HG03159 (cell line): Measurements from ENCODE around the gene PLCB1.

Experiments used
- ATAC-seq: cut with Tn5 transposase; IDR thresholded peaks from one replicate; pipeline ENCODE4 v1.9.1; 2021; ENCODE audit warnings: mild to moderate bottlenecking, moderate library complexity; ENCODE audit not compliant: unreplicated experiment

The PLCB1 gene

GRCh38 chr20:8242066-8242465 is 110.0 kb downstream of the PLCB1 start:
- ATAC-seq, result no peak

GRCh38 chr20:8242827-8243724 is 111.0 kb downstream of the PLCB1 start:
- no peak for ATAC-seq

GRCh38 chr20:8244637-8245036 is 112.6 kb downstream of the PLCB1 start:
- no peak for ATAC-seq

DNA sequence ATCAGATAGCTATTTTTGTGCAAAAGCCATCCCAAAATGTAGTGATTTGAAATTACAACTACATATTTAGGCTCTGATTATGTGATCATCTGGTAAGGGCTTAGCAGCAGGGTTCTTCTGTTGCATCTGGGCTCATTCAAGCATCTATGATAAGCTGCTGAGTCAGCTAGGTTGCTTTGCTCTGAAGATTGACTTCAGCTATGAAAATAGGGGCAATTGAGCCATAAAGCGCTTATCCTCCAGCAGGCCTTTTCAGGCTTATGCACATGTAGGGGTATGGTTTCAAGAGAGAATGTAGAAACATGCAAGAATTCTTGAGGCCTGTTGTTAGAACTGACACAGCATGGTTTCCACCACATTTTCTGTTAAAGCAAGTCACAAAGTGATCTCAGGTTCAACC is 114.1 kb downstream of the PLCB1 start:
- ATAC-seq, result no peak

DNA sequence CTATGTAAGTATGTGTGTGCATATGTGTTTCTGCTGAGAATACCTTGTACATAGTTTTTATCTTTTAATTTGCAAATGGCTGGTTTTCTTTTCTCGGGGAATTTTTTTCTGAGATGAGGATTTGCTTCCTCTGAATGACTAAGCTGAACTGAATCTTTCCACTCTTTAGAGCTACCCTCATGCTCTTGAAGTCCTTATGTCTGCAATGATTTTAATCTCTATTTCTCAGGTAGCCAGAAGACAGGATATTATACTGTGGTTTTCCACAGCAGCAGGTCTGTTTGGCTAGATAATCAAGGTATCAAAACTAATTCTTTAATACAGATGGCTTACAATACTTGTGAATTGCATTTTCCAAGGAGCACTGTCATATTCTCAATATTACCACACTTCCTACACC is 114.7 kb downstream of the PLCB1 start:
- no peak for ATAC-seq

GRCh38 chr20:8248051-8248450 is 116.0 kb downstream of the PLCB1 start:
- ATAC-seq, result no peak

DNA sequence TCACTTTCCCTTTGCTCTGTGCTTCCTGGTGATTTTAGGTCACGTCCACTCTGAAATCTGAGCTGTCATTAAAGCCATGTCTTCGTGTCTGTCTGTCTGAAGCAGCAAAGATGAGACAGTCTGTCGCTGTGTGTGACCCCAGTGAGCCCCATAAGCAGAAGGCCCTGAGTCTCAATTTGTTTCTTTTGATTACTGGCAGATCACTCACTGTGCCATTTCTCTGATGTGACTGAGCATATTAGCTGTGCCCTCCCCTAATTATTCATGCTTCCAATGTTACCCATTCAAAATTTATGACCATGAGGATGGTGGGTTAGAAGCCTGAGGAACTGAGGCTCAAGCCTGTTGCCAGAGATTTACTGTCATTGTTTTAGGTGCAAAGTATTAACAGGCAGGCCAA is 117.6 kb downstream of the PLCB1 start:
- ATAC-seq, result no peak

DNA sequence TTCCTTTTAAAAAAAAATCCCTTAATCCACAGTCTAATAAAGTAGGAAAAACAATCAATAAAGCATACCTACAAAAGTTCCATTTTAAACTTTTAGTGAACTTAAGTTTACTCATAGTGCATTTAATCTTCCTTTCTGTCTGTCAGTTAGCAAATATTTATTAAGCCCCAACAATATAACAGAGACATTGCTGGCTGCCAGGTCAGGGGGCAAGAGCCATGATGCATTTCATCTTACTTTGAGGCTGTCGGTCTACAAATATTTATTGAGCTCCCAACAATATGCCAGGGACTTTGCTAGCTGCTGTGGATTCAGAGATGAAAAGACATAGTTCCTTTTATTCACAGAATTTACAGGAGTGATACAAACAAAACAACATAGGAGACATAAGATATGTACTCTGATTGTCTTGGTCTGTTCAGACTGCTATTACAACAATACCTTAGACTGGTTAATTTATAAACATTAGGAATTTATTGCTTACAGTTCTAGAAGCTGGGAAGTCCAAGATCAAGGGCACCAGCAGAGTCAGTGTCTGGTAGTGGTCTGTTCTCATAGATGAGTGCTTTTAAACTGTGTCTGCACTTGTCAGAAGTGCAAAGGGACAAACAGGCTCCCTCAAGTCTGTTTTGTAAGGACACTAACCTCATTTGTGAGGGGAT is 118.6 kb downstream of the PLCB1 start:
- ATAC-seq, result no peak

DNA sequence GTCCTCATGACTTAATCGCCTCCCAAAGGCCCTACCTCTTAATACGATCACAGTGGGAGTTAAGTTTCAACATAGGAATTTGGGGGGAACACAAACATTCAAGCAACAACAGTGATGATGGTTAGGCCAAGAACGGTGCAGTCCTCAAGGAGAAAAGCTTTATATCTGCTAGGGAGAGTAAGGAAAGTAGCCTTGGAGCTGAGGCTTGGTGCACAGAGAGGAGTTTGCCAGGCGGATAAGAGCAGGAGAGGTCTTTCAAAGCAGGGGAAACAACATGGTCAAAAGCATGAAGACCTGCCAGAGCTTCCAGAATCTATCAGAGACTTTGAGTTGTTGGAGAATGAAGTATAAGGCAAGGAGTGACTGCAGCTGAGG is 119.1 kb downstream of the PLCB1 start:
- no peak for ATAC-seq

- no peak for ATAC-seq
These were observed 123.0 kb downstream of the PLCB1 start for GRCh38 chr20:8254911-8255582.

DNA sequence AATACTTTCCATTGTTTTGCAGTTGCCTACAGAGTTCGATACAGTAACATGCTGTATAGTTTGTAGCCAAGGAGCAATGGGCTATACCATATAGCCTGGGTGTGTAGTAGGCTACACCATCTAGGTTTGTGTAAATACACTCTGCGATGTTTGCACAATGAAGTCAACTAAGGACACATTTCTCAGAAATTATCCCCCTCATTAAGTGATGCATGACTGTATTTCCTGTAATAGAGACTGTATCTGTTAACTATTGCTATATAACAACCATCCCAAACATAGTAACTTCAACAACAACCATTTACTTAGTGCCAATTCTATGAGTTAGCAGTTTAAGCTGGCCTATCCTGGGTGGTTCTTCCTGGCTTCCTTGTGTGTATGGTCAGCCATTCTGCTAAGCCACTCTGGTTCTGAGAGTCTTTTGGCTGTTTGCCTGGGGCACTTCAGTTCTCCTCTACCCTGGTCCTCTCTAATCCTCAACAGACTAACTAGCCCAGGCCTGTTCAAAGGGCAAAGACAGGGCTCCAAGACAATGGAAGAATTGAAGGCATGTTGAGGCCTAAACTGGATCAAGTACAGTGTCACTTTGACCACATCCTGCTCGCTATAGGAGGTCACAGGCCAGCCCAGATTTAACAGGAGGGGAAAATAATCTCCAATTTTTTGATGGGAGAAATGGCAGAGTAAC is 124.0 kb downstream of the PLCB1 start:
- ATAC-seq, result no peak

- ATAC-seq, result no peak
These were observed 128.8 kb downstream of the PLCB1 start for GRCh38 chr20:8260837-8261251.

DNA sequence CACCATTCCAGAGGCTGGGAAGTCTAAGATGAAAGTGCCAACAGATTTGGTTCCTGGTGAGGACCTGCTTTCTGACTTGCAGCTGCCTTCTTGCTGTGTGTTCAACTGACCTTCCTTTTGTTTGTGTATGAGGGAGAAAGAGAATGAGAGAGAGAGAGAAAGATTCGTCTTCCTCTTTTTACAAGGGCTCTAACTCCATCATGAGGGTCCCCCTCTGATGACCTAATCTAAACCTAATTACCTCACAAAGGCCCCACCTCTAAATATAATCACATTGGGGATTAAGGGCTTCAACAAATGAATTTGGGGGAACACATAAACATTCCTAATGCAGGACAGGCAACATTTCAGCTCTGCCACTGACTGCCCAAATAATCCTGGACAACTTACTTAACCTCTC is 130.7 kb downstream of the PLCB1 start:
- ATAC-seq, result no peak

DNA sequence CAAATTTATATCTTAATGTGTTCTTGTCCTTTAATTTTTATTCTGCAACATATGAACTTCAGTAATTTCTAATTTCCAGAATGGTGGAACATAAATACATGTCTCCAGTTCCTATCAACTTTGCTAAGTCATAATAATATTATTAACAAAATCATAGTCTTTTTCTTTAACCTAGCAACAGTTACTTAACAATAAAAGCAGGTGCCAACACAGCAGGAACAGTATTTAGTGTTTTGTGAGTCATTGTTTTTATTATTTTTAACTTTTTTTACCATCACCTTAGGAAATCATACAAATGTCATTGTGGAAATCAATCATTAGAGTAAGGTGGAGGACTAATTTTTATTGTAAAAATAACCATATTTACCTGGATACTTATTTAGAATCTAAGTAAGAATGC is 133.5 kb downstream of the PLCB1 start:
- ATAC-seq, result no peak

GRCh38 chr20:8267009-8267408 is 134.9 kb downstream of the PLCB1 start:
- ATAC-seq, result no peak

DNA sequence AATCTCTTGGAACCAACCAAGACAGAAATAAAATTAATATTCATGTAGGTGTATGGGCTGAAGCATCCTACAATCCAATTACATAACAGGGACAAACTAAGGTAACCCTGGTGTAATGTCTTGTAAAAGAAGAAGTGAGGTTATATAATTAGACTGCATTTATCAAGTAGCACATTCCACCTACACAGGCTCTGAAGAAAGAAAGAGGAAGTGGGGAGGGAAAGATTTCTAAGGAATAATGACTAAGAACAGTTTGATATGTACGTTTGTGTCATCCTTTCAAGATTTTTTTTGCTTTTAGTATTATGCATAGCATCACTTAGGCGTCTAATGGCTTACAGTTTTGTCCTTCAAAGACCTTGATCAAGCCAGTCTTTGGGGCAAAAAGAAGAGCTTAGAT is 139.7 kb downstream of the PLCB1 start:
- no peak for ATAC-seq

DNA sequence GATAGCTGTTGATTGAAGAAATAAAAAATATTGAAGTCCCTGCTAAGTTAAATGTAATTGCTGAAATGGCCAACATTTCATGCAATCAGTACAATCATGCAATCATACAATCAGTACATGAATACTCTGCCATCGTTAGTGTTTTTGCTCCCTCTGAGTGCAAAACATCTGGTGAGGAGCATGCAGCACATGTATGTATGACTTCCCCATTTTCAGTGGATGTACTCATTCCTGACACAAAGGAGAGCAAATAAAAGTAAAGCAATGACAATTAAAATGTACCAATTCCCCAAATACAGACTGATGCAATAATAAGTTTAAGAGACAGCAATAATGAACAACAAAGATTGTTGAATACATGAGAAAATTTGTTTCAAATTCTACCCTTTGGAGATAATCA is 140.7 kb downstream of the PLCB1 start:
- ATAC-seq, result no peak

- no peak for ATAC-seq
These were observed 152.8 kb downstream of the PLCB1 start for GRCh38 chr20:8284902-8285301.

DNA sequence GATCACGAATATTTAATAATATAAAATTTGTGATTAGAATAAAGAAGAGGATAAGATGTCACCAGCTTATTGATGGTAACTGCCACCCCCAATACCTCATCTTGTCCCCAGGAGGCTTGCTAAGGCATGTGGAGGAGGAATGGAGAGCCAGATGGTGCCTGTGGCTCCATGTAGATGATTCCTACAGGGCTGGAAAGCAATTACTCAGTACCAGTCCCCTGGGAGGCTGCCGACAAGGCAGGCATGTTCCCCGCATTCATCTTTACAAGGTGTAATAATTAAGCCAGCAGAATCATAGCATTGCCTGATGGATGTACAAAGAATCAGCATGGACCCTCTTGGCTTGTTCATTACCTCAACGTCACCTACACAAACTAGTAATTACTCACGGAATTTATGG is 155.3 kb downstream of the PLCB1 start:
- no peak for ATAC-seq

DNA sequence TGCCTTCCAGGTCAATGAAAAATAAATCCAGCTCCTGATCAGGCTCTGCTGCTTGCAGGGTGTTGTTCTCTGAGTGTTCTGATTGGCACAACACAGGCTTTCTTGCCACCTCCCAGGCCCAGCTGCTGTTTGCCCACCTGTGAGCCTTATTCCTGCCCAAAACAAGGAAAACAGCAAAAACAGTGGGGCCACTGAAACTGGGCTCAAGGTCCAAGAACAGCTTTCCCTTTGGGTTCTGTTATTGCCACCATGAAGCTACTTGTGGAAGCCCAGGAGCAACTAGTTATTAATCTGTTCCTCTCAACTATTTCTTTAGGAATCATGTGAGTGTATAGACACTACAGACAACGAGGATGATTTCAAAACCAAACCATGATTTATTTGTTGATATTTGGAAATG is 159.1 kb downstream of the PLCB1 start:
- ATAC-seq, result no peak

DNA sequence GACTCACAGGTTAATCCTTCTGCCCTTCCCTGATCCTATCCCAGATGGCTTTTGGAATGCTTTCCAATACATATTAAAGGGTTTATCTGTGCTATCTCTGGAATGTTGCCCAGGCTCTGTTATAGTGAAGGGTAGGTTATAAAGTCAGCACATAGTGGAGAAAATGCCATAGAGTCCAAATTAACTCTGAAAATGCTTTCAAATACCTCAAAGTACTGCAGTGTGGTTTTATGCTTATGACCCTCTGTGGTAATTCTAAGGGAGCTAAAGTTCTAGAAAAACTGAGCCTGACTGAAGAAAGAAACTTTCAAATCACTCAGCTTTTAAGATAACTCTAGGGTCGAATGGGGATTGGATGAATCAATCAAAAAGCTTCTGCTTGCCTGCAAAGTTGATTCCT is 159.8 kb downstream of the PLCB1 start:
- no peak for ATAC-seq
